Progenitor cell of endocrine pancreas (in vitro differentiated cells): ENCODE measurements around the gene PTBP3. TPM values are rescaled to one million over a fixed set of nuclear protein-coding genes. Genes with fewer than 3 reads are reported as not detected.
"Not testable (repeated sequence)": the region's sequence is repeated elsewhere in the genome, so short reads cannot be mapped to it uniquely, and the experiment has no call there.

Source experiments
- DNase-seq: peaks from one replicate; pipeline ENCODE4 v3.0.0; 2021; ENCODE audit warnings: low spot score; ENCODE audit not compliant: unreplicated experiment
- H3K27ac Mint-ChIP-seq: 2 replicates; pipeline ENCODE4 v1.8.0; 2021; ENCODE audit warnings: mild to moderate bottlenecking, moderate library complexity, mixed read lengths
- H3K27me3 Mint-ChIP-seq: 2 replicates; pipeline ENCODE4 v1.8.0; 2021; ENCODE audit warnings: mixed read lengths
- H3K36me3 Mint-ChIP-seq: 2 replicates; pipeline ENCODE4 v1.8.0; 2022; ENCODE audit warnings: mixed read lengths; ENCODE audit not compliant: insufficient read depth
- H3K4me1 Mint-ChIP-seq: 2 replicates; pipeline ENCODE4 v1.8.0; 2021; ENCODE audit warnings: low read depth, mixed read lengths
- H3K4me3 Mint-ChIP-seq: 2 replicates; pipeline ENCODE4 v1.8.0; 2021; ENCODE audit warnings: low read depth, mild to moderate bottlenecking, moderate library complexity, mixed read lengths
- H3K9me3 Mint-ChIP-seq: 2 replicates; pipeline ENCODE4 v1.8.0; 2021; ENCODE audit warnings: low read depth, mixed read lengths
- total RNA-seq: library from RNA; stranded (reverse); gene quantifications from 2 replicates; pipeline ENCODE4 v1.2.1, GENCODE V29; 2021
- TF ChIP-seq, protein P1 (sequence below): fragments of 200-600 bp; sonication (generic); IDR thresholded peaks from one replicate; pipeline ENCODE4 v1.5.0; 2021; ENCODE audit warnings: antibody characterized with exemption, mild to moderate bottlenecking; ENCODE audit not compliant: unreplicated experiment

Gene PTBP3
- total RNA-seq, 1 donor from 2014 or later = 67.1 TPM

DNA sequence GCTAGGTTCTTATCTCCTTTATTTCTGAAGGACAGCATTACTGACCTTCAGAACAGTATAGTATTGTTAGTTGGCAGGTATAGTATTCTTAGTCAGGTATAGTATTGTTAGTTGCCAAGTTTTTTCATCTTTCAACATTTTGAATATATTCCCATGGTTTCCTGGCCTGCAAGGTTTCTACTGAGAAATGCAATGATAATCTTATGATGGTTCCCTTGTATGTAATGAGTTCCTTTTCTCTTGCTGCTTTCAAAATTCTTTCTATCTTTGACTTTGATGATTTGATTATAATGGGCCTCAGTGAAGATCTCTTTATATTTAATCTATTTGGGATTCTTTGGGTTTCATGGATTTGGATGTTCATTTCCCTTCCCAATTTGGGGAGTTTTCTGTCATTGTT, 34.0 kb upstream of the PTBP3 start:
- H3K36me3 Mint-ChIP-seq = peaks cover 7% of the 10 kb centered on the region
- H3K27me3 Mint-ChIP-seq = no peaks in the 10 kb centered on the region
- H3K4me3 Mint-ChIP-seq = no peak overlapping the region
- no peak overlapping the region for H3K27ac Mint-ChIP-seq
- H3K9me3 Mint-ChIP-seq = peaks cover 25% of the 10 kb centered on the region
- DNase-seq = no peak
- no peaks in the 10 kb centered on the region for H3K4me1 Mint-ChIP-seq
- TF ChIP-seq, protein P1, sequence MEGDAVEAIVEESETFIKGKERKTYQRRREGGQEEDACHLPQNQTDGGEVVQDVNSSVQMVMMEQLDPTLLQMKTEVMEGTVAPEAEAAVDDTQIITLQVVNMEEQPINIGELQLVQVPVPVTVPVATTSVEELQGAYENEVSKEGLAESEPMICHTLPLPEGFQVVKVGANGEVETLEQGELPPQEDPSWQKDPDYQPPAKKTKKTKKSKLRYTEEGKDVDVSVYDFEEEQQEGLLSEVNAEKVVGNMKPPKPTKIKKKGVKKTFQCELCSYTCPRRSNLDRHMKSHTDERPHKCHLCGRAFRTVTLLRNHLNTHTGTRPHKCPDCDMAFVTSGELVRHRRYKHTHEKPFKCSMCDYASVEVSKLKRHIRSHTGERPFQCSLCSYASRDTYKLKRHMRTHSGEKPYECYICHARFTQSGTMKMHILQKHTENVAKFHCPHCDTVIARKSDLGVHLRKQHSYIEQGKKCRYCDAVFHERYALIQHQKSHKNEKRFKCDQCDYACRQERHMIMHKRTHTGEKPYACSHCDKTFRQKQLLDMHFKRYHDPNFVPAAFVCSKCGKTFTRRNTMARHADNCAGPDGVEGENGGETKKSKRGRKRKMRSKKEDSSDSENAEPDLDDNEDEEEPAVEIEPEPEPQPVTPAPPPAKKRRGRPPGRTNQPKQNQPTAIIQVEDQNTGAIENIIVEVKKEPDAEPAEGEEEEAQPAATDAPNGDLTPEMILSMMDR = no peak

DNA sequence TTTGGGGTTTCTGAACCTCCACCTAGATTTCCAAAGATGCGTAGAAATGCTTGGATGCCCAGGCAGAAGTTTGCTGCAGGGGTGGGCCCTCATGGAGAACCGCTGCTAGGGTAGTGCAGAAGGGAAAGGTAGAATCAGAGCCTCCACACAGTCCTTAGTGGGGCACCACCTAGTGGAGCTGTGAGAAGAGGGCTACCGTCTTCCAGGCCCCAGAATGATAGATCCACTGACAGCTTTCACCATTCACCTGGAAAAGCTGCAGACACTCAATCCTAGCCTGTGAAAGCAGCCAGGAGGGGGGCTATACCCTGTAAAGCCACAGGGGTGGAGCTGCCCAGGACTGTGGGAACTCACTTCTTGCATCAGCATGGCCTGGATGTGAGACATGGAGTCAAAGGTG, 33.2 kb upstream of the PTBP3 start:
- DNase-seq = no peak
- Mint-ChIP-seq H3K27me3 (no peaks in the 10 kb centered on the region), H3K27ac (no peak overlapping the region), H3K4me1 (no peaks in the 10 kb centered on the region), H3K4me3 (no peak overlapping the region), H3K36me3 (peaks cover 7% of the 10 kb centered on the region), H3K9me3 (peaks cover 25% of the 10 kb centered on the region)
- TF ChIP-seq, protein P1 = peak; percentile 12

DNA sequence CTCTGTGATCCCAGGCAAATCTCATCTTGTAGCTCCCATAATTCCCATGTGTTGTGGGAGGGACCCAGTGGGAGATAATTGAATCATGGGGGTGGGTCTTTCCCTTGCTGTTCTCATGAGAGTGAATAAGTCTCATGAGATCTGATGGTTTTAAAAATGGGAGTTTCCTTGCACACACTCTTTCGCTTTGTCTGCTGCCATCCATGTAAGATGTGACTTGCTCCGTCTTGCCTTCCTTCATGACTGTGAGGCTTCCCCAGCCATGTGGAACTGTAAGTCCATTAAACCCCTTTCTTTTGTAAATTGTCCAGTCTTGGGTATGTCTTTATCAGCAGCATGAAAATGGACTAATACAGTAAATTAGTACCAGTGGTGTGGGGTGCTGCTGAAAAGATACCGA, 31.8 kb upstream of the PTBP3 start:
- peaks cover 21% of the 10 kb centered on the region for H3K9me3 Mint-ChIP-seq
- H3K36me3 Mint-ChIP-seq, H3K27me3 Mint-ChIP-seq, H3K4me3 Mint-ChIP-seq, DNase-seq, H3K27ac Mint-ChIP-seq, H3K4me1 Mint-ChIP-seq: not testable (repeated sequence)

DNA sequence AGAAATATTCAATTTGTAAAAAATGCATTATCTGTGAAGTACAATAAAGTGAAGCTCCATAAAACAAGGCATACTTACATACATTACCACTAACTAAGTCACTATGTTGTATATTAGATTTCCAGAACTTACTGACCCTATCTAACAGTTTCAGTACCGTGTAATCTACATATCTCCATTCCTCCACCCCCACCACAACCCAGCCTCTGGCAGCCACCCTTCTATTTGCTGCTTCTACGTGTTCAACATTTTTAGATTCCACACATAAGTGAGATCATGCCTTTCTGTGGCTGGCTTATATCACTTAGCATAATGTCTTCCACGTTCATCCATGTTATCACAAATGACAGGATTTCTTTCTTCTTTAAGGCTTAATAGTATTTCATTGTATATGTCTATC, 31.3 kb upstream of the PTBP3 start:
- Mint-ChIP-seq H3K9me3 (peaks cover 18% of the 10 kb centered on the region), H3K27me3 (no peaks in the 10 kb centered on the region), H3K27ac (no peak overlapping the region), H3K36me3 (peaks cover 7% of the 10 kb centered on the region), H3K4me3 (no peak overlapping the region), H3K4me1 (no peaks in the 10 kb centered on the region)
- TF ChIP-seq, protein P1 = no peak
- DNase-seq = no peak

DNA sequence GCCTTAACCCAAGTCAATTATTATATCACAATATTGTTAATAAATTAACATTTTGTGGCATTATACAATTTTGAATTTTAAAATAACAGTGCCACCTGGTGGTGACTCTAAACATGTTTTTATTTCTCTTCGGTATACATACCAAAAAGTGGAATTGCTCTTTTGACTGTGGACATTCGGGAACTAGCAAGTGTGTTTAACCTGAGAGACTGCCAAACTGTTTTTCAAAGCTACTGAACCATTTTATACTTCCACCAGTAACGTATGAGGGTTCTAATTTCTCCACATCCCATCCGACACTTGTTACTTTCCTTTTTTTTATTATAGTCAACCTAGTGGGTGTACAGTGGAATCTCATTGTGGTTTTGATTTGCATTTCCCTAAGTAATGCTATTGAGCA, 28.2 kb upstream of the PTBP3 start:
- Mint-ChIP-seq H3K27ac (no peak overlapping the region), H3K27me3 (no peaks in the 10 kb centered on the region), H3K4me1 (no peaks in the 10 kb centered on the region)

More for the DNA sequence above, 28.2 kb upstream of the PTBP3 start:
- Mint-ChIP-seq H3K36me3 (peaks cover 4% of the 10 kb centered on the region), H3K9me3 (peaks cover 8% of the 10 kb centered on the region), H3K4me3 (no peak overlapping the region)
- TF ChIP-seq, protein P1 = peak; percentile 71
- DNase-seq = no peak
